OCI-LY1 (cell line): ENCODE results near the gene TTC39C.

Experiments used
- H2AFZ ChIP-seq: fragments of 200-600 bp; sonication (generic), shearing (Covaris generic); 2 replicates; pipeline ENCODE4 v1.6.0; 2014; ENCODE audit warnings: antibody characterized with exemption, mild to moderate bottlenecking, low read length
- H3F3A ChIP-seq: fragments of 200-600 bp; sonication (generic), shearing (Covaris generic); 2 replicates; pipeline ENCODE4 v1.6.0; 2014; ENCODE audit warnings: mild to moderate bottlenecking, antibody characterized with exemption, low read length, moderate library complexity; ENCODE audit not compliant: insufficient read depth
- H3K27ac ChIP-seq: fragments of 200-600 bp; sonication (generic); 2 replicates; pipeline ENCODE4 v1.5.1; 2014; ENCODE audit warnings: low read length, mixed run types, mild to moderate bottlenecking, low read depth; ENCODE audit not compliant: poor library complexity, severe bottlenecking
- H3K27me3 ChIP-seq: fragments of 200-600 bp; sonication (generic); 2 replicates; pipeline ENCODE4 v1.6.0; 2014; ENCODE audit warnings: antibody characterized with exemption, mild to moderate bottlenecking, low read length, moderate library complexity; ENCODE audit not compliant: insufficient read depth
- H3K36me3 ChIP-seq: fragments of 200-600 bp; sonication (generic); 2 replicates; pipeline ENCODE4 v1.6.1; 2014; ENCODE audit warnings: mild to moderate bottlenecking, antibody characterized with exemption, low read length, moderate library complexity, mixed read lengths; ENCODE audit not compliant: insufficient read depth
- H3K4me1 ChIP-seq: fragments of 200-600 bp; sonication (generic); 2 replicates; pipeline ENCODE4 v1.5.1; 2014; ENCODE audit warnings: mild to moderate bottlenecking, low read length, moderate library complexity; ENCODE audit not compliant: insufficient read depth, severe bottlenecking
- H3K4me2 ChIP-seq: fragments of 200-600 bp; sonication (generic), shearing (Covaris generic); 2 replicates; pipeline ENCODE4 v1.6.1; 2014; ENCODE audit warnings: low read length
- H3K4me3 ChIP-seq: fragments of 200-600 bp; sonication (generic); 2 replicates; pipeline ENCODE4 v1.5.1; 2014; ENCODE audit warnings: low read length, low read depth, mild to moderate bottlenecking, mixed read lengths; ENCODE audit not compliant: poor library complexity, severe bottlenecking
- H3K79me2 ChIP-seq: fragments of 200-600 bp; shearing (Covaris generic); 2 replicates; pipeline ENCODE4 v1.6.1; 2016; ENCODE audit warnings: mixed run types, low read length, mixed read lengths; ENCODE audit not compliant: insufficient read depth
- H3K9ac ChIP-seq: fragments of 200-600 bp; sonication (generic), shearing (Covaris generic); 2 replicates; pipeline ENCODE4 v1.6.1; 2014; ENCODE audit warnings: mild to moderate bottlenecking, low read length, mixed read lengths
- H3K9me2 ChIP-seq: fragments of 200-600 bp; sonication (generic), shearing (Covaris generic); 2 replicates; pipeline ENCODE4 v1.6.1; 2014; ENCODE audit warnings: low read depth, mild to moderate bottlenecking, low read length, mixed read lengths
- H3K9me3 ChIP-seq: fragments of 200-600 bp; shearing (Covaris generic); 2 replicates; pipeline ENCODE4 v1.6.1; 2014; ENCODE audit warnings: low read length, mixed read lengths
- H4K20me1 ChIP-seq: fragments of 200-600 bp; sonication (generic), shearing (Covaris generic); 2 replicates; pipeline ENCODE4 v1.6.0; 2016; ENCODE audit warnings: mild to moderate bottlenecking, low read length; ENCODE audit not compliant: insufficient read depth
- CTCF ChIP-seq: fragments of 200-600 bp; sonication (generic), shearing (Covaris generic); IDR thresholded peaks from 2 replicates; pipeline ENCODE4 v1.5.1; 2017; ENCODE audit warnings: mild to moderate bottlenecking, antibody characterized with exemption, low read length, moderate library complexity, mixed read lengths
- EZH2 ChIP-seq: fragments of 200-600 bp; sonication (generic), shearing (Covaris generic); IDR thresholded peaks from 2 replicates; pipeline ENCODE4 v1.8.0; 2017; ENCODE audit warnings: borderline replicate concordance, mixed run types, mild to moderate bottlenecking, antibody characterized with exemption, low read length, moderate library complexity, mixed read lengths

Gene TTC39C

GRCh38 chr18:24014062-24014985, at the start of gene TTC39C:
Gene TTC39C, plus strand, starts transcription at chr18:24014754. Its CDS starts 118 bp downstream, at chr18:24014872.
- Histone ChIP-seq H3K79me2 (no peaks in the 10 kb centered on the region), H3K9me2 (no peaks in the 10 kb centered on the region), H3K4me3 (peak within 1 kb of the TSS; percentile 74), H3K9me3 (no peaks in the 10 kb centered on the region), H3F3A (no peaks in the 10 kb centered on the region), H4K20me1 (no peaks in the 10 kb centered on the region), H3K27ac (no peak within 1 kb of the TSS), H3K4me1 (peaks cover 24% of the 10 kb centered on the region), H2AFZ (no peak within 1 kb of the TSS), H3K9ac (peak within 1 kb of the TSS; percentile 64), H3K36me3 (no peaks in the 10 kb centered on the region), H3K27me3 (no peaks in the 10 kb centered on the region), H3K4me2 (peak within 1 kb of the TSS; percentile 82)
- TF ChIP-seq EZH2 (no peak), CTCF (no peak)

GRCh38 chr18:23966909-23967308, 47.6 kb upstream of the TTC39C start:
- TF ChIP-seq CTCF (no peak), EZH2 (no peak)
- H3K27ac ChIP-seq, result no peak overlapping the region

GRCh38 chr18:23967321-23968089, 47.0 kb upstream of the TTC39C start:
- H3K9me2 ChIP-seq, result no peaks in the 10 kb centered on the region
- H3K4me2 ChIP-seq, result peak overlapping the region; percentile 14; the same call in 1 of the 2 replicates
- H3K36me3 ChIP-seq, result no peaks in the 10 kb centered on the region
- H3F3A ChIP-seq, result no peaks in the 10 kb centered on the region
- H3K9ac ChIP-seq, result no peak overlapping the region
- H3K27me3 ChIP-seq, result no peaks in the 10 kb centered on the region
- H3K27ac ChIP-seq, result no peak overlapping the region
- peaks cover 35% of the 10 kb centered on the region for H3K4me1 ChIP-seq
- no peaks in the 10 kb centered on the region for H3K79me2 ChIP-seq
- H4K20me1 ChIP-seq, result no peaks in the 10 kb centered on the region
- TF ChIP-seq EZH2 (no peak), CTCF (no peak)
- H2AFZ ChIP-seq, result no peak overlapping the region
- no peaks in the 10 kb centered on the region for H3K9me3 ChIP-seq
- H3K4me3 ChIP-seq, result no peak overlapping the region

More at GRCh38 chr18:23966909-23967308, 47.6 kb upstream of the TTC39C start:
- H3F3A ChIP-seq, result no peaks in the 10 kb centered on the region
- H3K9ac ChIP-seq, result no peak overlapping the region
- peaks cover 35% of the 10 kb centered on the region for H3K4me1 ChIP-seq
- no peaks in the 10 kb centered on the region for H3K79me2 ChIP-seq
- H3K4me3 ChIP-seq, result no peak overlapping the region
- no peaks in the 10 kb centered on the region for H3K27me3 ChIP-seq
- H3K9me2 ChIP-seq, result no peaks in the 10 kb centered on the region
- no peak overlapping the region for H3K4me2 ChIP-seq
- H3K9me3 ChIP-seq, result no peaks in the 10 kb centered on the region
- no peaks in the 10 kb centered on the region for H3K36me3 ChIP-seq
- H2AFZ ChIP-seq, result no peak overlapping the region
- no peaks in the 10 kb centered on the region for H4K20me1 ChIP-seq
